HEK293 (cell line): ENCODE data around the gene TANC1.

ENCODE experiments used
- CTCF ChIA-PET: fragments of 350-600 bp; formaldehyde crosslinking; extraction: SDS; loops from one replicate; lab custom pipeline; 2021; ENCODE audit warnings: antibody characterized with exemption; lab: Yijun Ruan, JAX
- POLR2A ChIA-PET: fragments of 300-600 bp; formaldehyde crosslinking; extraction: SDS; loops from one replicate; lab custom pipeline; 2020; ENCODE audit warnings: antibody characterized with exemption, inconsistent platforms; lab: Yijun Ruan, JAX
- H3K27ac ChIP-seq: fragments of 200-500 bp; sonication (Bioruptor generic); 2 replicates; pipeline ENCODE4 v1.5.1; 2014; ENCODE audit warnings: low read depth, low read length, control low read depth, inconsistent platforms; ENCODE audit errors: extremely low read depth
- H3K36me3 ChIP-seq, 2 experiments: fragments of 200-500 bp in 1 of 2; sonication (Bioruptor generic) in 1 of 2; 1 replicate in 1 of 2; 2 replicates in 1 of 2; pipeline ENCODE4 v1.5.1; 2014 to 2017; ENCODE audit warnings: inconsistent platforms in 2 of 2, low read length in 2 of 2; ENCODE audit not compliant: control insufficient read depth in 2 of 2, insufficient read depth in 1 of 2
- H3K4me1 ChIP-seq: fragments of 200-500 bp; sonication (Bioruptor generic); 2 replicates; pipeline ENCODE4 v1.5.1; 2014; ENCODE audit warnings: mild to moderate bottlenecking, low read length, inconsistent platforms; ENCODE audit not compliant: control insufficient read depth, insufficient read depth
- H3K4me3 ChIP-seq: 2 replicates; pipeline ENCODE4 v1.5.1; 2011; ENCODE audit warnings: low read depth, mild to moderate bottlenecking, control low read depth, low read length, moderate library complexity
- H3K9me3 ChIP-seq: fragments of 200-500 bp; sonication (Bioruptor generic); 2 replicates; pipeline ENCODE4 v1.5.1; 2014; ENCODE audit warnings: low read depth, low read length, inconsistent platforms; ENCODE audit not compliant: control insufficient read depth, insufficient read depth
- GLI2 ChIP-seq: fragments of 450-650 bp; formaldehyde crosslinking; IDR thresholded peaks from 2 replicates; pipeline ENCODE4; 2017; ENCODE audit warnings: missing biosample characterization, missing genetic modification characterization, low read depth, borderline replicate concordance
- HOXD13 ChIP-seq: sonication (generic); formaldehyde crosslinking; IDR thresholded peaks from 2 replicates; pipeline ENCODE4 v1.8.0; 2022; ENCODE audit warnings: missing genetic modification reagents, borderline replicate concordance
- IKZF3 ChIP-seq: fragments of 450-650 bp; IDR thresholded peaks from 2 replicates; pipeline ENCODE4 v1.5.0; 2018; ENCODE audit warnings: missing biosample characterization, mild to moderate bottlenecking, missing genetic modification characterization, moderate library complexity
- KLF8 ChIP-seq: fragments of 450-650 bp; formaldehyde crosslinking; IDR thresholded peaks from 2 replicates; pipeline ENCODE4 v1.5.1; 2016; ENCODE audit warnings: missing biosample characterization, missing genetic modification characterization
- SALL2 ChIP-seq: fragments of 450-650 bp; formaldehyde crosslinking; IDR thresholded peaks from 2 replicates; pipeline ENCODE4 v1.5.0; 2017; ENCODE audit warnings: missing biosample characterization, mild to moderate bottlenecking, missing genetic modification characterization, borderline replicate concordance
- ZBTB21 ChIP-seq: fragments of 450-650 bp; formaldehyde crosslinking; IDR thresholded peaks from 2 replicates; pipeline ENCODE4 v1.5.1; 2017; ENCODE audit warnings: missing biosample characterization, missing genetic modification characterization
- ZEB2 ChIP-seq: fragments of 450-650 bp; formaldehyde crosslinking; IDR thresholded peaks from 2 replicates; pipeline ENCODE4 v1.5.1; 2016; ENCODE audit warnings: missing biosample characterization, missing genetic modification characterization
- ZNF114 ChIP-seq: fragments of 450-650 bp; formaldehyde crosslinking; IDR thresholded peaks from 2 replicates; pipeline ENCODE4 v1.5.0; 2017; ENCODE audit warnings: missing biosample characterization, missing genetic modification characterization
- ZNF138 ChIP-seq: fragments of 450-650 bp; formaldehyde crosslinking; IDR thresholded peaks from 2 replicates; pipeline ENCODE4 v1.5.1; 2016; ENCODE audit warnings: missing biosample characterization, missing genetic modification characterization, borderline replicate concordance
- ZNF146 ChIP-seq: fragments of 450-650 bp; formaldehyde crosslinking; IDR thresholded peaks from 2 replicates; pipeline ENCODE4 v1.5.1; 2016; ENCODE audit warnings: missing biosample characterization, missing genetic modification characterization
- ZNF184 ChIP-seq: fragments of 450-650 bp; IDR thresholded peaks from 2 replicates; pipeline ENCODE4 v1.5.1; 2018; ENCODE audit warnings: missing biosample characterization, mild to moderate bottlenecking, missing genetic modification characterization
- ZNF19 ChIP-seq: fragments of 450-650 bp; formaldehyde crosslinking; IDR thresholded peaks from 2 replicates; pipeline ENCODE4; 2016; ENCODE audit warnings: missing biosample characterization, missing genetic modification characterization, low read depth
- ZNF223 ChIP-seq: fragments of 450-650 bp; formaldehyde crosslinking; IDR thresholded peaks from 2 replicates; pipeline ENCODE4 v1.5.1; 2016; ENCODE audit warnings: missing biosample characterization, missing genetic modification characterization
- ZNF23 ChIP-seq: fragments of 450-650 bp; formaldehyde crosslinking; IDR thresholded peaks from 2 replicates; pipeline ENCODE4 v1.5.1; 2016; ENCODE audit warnings: missing biosample characterization, missing genetic modification characterization, borderline replicate concordance
- ZNF266 ChIP-seq: fragments of 450-650 bp; formaldehyde crosslinking; IDR thresholded peaks from 2 replicates; pipeline ENCODE4 v1.5.1; 2016; ENCODE audit warnings: missing biosample characterization, missing genetic modification characterization, low read depth
- ZNF350 ChIP-seq: fragments of 450-650 bp; formaldehyde crosslinking; IDR thresholded peaks from 2 replicates; pipeline ENCODE4 v1.5.0; 2017; ENCODE audit warnings: missing biosample characterization, mild to moderate bottlenecking, missing genetic modification characterization
- ZNF426 ChIP-seq: fragments of 450-650 bp; formaldehyde crosslinking; IDR thresholded peaks from 2 replicates; pipeline ENCODE4 v1.5.1; 2017; ENCODE audit warnings: missing biosample characterization, missing genetic modification characterization, mild to moderate bottlenecking, inconsistent platforms, moderate library complexity
- ZNF555 ChIP-seq: fragments of 450-650 bp; formaldehyde crosslinking; conservative IDR thresholded peaks from 2 replicates; pipeline ENCODE4 v1.5.1; 2017; ENCODE audit warnings: missing biosample characterization, mild to moderate bottlenecking, missing genetic modification characterization, inconsistent platforms
- ZNF558 ChIP-seq: fragments of 450-650 bp; formaldehyde crosslinking; IDR thresholded peaks from 2 replicates; pipeline ENCODE4 v1.5.1; 2016; ENCODE audit warnings: missing biosample characterization, missing genetic modification characterization
- ZNF571 ChIP-seq: fragments of 450-650 bp; formaldehyde crosslinking; IDR thresholded peaks from 2 replicates; pipeline ENCODE4 v1.5.0; 2017; ENCODE audit warnings: missing biosample characterization, missing genetic modification characterization
- ZNF654 ChIP-seq: fragments of 450-650 bp; formaldehyde crosslinking; IDR thresholded peaks from 2 replicates; pipeline ENCODE4 v1.5.1; 2016; ENCODE audit warnings: low read depth, missing biosample characterization, missing genetic modification characterization
- ZNF701 ChIP-seq: fragments of 450-650 bp; formaldehyde crosslinking; IDR thresholded peaks from 2 replicates; pipeline ENCODE4 v1.5.1; 2016; ENCODE audit warnings: missing biosample characterization, missing genetic modification characterization
- ZNF777 ChIP-seq: fragments of 450-650 bp; formaldehyde crosslinking; IDR thresholded peaks from 2 replicates; pipeline ENCODE4 v1.5.1; 2017; ENCODE audit warnings: missing biosample characterization, missing genetic modification characterization, borderline replicate concordance
- ZNF785 ChIP-seq: fragments of 450-650 bp; formaldehyde crosslinking; IDR thresholded peaks from 2 replicates; pipeline ENCODE4 v1.5.1; 2016; ENCODE audit warnings: missing biosample characterization, missing genetic modification characterization
- TF ChIP-seq, protein P1 (sequence below): fragments of 450-650 bp; formaldehyde crosslinking; IDR thresholded peaks from 2 replicates; pipeline ENCODE4 v1.5.1; 2016; ENCODE audit warnings: missing biosample characterization, missing genetic modification characterization
- TF ChIP-seq, protein P2 (sequence below): fragments of 450-650 bp; formaldehyde crosslinking; IDR thresholded peaks from 2 replicates; pipeline ENCODE4 v1.5.1; 2016; ENCODE audit warnings: missing biosample characterization, missing genetic modification characterization
- TF ChIP-seq, protein P3 (sequence below): fragments of 450-650 bp; formaldehyde crosslinking; IDR thresholded peaks from 2 replicates; pipeline ENCODE4 v1.5.1; 2016; ENCODE audit warnings: missing biosample characterization, missing genetic modification characterization, borderline replicate concordance

TANC1 gene

DNA sequence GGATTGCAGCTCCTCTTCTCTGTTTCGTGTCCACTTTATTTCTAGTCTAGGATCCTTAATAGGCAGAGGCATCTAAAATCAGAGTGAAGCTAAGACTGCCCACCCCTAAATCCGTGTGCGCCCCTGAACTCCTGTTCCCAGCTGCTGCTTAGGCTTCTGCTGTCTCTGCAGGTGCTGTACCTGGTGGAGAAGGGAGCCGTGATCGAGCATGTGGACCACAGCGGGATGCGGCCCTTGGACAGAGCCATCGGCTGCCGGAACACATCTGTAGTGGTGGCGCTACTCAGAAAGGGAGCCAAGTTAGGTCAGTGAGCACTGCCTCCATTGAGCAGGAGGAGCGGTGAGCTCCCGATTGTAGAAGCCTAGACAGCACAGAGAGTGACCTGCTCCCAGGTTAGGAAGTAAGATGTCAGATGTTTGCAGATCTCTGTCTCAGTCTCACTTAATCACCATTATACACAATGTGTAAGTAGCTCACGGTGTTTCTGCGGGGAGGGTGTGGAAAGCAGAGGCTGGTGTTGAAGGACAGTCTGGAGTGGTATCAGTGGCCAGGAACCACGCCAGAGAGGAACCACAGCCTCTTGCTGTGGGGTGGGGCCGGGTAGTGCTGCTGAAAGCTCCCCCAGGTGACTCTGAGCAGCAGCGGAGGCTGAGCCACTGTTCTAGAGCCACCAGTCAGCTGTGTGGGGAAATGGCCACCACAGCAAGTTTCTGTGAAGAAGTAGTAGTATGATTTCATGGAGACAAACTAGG, 255.8 kb downstream of the TANC1 start (continued):
- TF ChIP-seq IKZF3 (tag by site-specific recombination) (no peak), KLF8 (tag by site-specific recombination) (no peak), ZNF146 (tag by site-specific recombination) (no peak)

DNA sequence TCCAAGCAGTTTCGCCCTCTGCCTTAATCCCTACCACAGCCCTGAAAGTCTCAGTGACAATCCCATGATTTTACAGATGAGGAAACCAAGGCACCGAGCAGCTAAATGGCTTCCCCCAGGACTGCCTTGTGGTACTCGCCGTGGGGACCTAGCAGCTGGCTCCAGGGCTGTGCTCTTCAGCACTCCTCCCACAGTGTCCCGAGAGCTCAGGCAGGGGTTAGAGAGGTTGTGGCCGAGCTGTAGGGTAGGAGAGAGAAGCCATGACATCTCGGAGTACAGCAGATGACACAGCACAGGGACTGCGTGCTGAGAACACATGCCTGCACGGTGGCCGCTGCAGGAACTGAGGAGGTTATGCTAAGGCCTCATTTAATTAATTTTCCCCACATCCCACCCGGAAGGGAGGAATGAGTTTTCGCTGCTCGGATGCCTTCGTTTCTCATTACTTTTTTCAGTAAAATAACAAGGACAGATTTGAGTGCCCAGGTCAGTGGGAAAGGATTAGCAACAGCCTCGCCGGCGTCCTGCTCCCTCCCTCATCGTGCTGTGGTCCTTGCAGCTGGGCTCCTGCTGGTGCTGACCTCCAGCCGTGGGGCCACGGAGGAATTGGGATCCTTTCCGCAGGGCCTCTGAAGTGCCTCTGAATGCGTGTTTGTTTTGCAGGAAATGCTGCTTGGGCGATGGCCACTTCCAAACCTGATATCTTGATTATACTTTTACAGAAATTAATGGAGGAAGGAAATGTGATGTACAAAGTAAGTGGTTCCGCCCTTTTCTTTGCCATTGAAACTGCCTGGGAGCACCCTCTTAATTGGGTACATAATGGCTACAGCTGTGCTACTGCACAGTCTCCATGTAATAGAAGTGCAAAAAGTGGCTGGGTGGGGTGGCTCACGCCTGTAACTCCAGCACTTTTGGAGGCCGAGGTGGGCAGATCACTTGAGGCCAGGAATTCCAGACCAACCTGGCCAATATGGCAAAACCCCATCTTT, 256.9 kb downstream of the TANC1 start:
- Histone ChIP-seq H3K27ac (no peak overlapping the region), H3K4me1 (no peaks in the 10 kb centered on the region), H3K4me3 (no peak overlapping the region), H3K36me3 (peaks cover 12 to 69% of the 10 kb centered on the region in 2 experiments; a peak in 2 of 3 replicates), H3K9me3 (no peaks in the 10 kb centered on the region)
- ChIA-PET CTCF (no interaction called here), POLR2A (no interaction called here)
- TF ChIP-seq SALL2 (tag by site-specific recombination) (no peak), ZNF701 (tag by site-specific recombination) (no peak), ZNF138 (tag by site-specific recombination) (no peak), ZNF777 (no peak), ZEB2 (no peak), ZNF654 (no peak), ZNF266 (tag by site-specific recombination) (no peak), GLI2 (no peak)

DNA sequence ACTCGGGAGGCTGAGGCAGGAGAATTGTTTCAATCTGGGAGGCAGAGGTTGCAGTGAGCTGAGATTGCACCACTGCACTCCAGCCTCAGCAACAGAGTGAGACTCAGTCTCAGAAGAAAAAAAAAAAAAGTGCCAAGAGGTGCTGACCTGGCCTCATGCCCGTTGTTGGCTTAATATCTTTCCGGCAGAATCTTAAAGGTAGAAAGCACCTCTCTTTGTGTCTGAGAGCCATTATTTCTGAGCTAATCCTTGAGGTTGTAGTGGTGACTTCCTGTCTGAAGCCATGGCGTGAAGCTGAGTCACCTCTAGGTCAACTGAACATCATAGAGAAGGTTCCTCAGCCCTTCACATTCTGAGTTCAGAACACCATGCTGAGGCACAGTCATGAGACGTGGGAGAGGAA, 257.6 kb downstream of the TANC1 start:
- Histone ChIP-seq H3K9me3 (no peaks in the 10 kb centered on the region), H3K27ac (no peak overlapping the region)
- TF ChIP-seq ZNF558 (tag by site-specific recombination) (no peak), ZNF555 (tag by site-specific recombination) (no peak), ZBTB21 (tag by site-specific recombination) (no peak), ZNF114 (no peak), ZNF350 (tag by site-specific recombination) (no peak), ZNF19 (tag by site-specific recombination) (no peak), ZNF184 (tag by site-specific recombination) (no peak), HOXD13 (CRISPR knock-in tag) (no peak), ZNF223 (tag by site-specific recombination) (no peak), ZNF785 (tag by site-specific recombination) (no peak), ZNF426 (no peak), ZNF571 (tag by site-specific recombination) (no peak), ZNF23 (no peak)
- TF ChIP-seq, protein P1, sequence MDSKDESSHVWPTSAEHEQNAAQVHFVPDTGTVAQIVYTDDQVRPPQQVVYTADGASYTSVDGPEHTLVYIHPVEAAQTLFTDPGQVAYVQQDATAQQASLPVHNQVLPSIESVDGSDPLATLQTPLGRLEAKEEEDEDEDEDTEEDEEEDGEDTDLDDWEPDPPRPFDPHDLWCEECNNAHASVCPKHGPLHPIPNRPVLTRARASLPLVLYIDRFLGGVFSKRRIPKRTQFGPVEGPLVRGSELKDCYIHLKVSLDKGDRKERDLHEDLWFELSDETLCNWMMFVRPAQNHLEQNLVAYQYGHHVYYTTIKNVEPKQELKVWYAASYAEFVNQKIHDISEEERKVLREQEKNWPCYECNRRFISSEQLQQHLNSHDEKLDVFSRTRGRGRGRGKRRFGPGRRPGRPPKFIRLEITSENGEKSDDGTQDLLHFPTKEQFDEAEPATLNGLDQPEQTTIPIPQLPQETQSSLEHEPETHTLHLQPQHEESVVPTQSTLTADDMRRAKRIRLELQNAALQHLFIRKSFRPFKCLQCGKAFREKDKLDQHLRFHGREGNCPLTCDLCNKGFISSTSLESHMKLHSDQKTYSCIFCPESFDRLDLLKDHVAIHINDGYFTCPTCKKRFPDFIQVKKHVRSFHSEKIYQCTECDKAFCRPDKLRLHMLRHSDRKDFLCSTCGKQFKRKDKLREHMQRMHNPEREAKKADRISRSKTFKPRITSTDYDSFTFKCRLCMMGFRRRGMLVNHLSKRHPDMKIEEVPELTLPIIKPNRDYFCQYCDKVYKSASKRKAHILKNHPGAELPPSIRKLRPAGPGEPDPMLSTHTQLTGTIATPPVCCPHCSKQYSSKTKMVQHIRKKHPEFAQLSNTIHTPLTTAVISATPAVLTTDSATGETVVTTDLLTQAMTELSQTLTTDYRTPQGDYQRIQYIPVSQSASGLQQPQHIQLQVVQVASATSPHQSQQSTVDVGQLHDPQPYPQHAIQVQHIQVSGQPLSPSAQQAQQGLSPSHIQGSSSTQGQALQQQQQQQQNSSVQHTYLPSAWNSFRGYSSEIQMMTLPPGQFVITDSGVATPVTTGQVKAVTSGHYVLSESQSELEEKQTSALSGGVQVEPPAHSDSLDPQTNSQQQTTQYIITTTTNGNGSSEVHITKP = no peak
- TF ChIP-seq, protein P2, sequence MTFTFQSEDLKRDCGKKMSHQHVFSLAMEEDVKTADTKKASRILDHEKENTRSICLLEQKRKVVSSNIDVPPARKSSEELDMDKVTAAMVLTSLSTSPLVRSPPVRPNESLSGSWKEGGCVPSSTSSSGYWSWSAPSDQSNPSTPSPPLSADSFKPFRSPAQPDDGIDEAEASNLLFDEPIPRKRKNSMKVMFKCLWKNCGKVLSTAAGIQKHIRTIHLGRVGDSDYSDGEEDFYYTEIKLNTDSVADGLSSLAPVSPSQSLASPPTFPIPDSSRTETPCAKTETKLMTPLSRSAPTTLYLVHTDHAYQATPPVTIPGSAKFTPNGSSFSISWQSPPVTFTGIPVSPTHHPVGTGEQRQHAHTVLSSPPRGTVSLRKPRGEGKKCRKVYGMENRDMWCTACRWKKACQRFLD (tag by site-specific recombination) = no peak
- TF ChIP-seq, protein P3, sequence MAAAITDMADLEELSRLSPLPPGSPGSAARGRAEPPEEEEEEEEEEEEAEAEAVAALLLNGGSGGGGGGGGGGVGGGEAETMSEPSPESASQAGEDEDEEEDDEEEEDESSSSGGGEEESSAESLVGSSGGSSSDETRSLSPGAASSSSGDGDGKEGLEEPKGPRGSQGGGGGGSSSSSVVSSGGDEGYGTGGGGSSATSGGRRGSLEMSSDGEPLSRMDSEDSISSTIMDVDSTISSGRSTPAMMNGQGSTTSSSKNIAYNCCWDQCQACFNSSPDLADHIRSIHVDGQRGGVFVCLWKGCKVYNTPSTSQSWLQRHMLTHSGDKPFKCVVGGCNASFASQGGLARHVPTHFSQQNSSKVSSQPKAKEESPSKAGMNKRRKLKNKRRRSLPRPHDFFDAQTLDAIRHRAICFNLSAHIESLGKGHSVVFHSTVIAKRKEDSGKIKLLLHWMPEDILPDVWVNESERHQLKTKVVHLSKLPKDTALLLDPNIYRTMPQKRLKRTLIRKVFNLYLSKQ = no peak

More for the DNA sequence above, 257.6 kb downstream of the TANC1 start:
- Histone ChIP-seq H3K4me1 (no peaks in the 10 kb centered on the region), H3K36me3 (peaks cover 9 to 69% of the 10 kb centered on the region in 2 experiments), H3K4me3 (no peak overlapping the region)
- CTCF ChIA-PET = interaction anchor here (0.6 kb wide), 1 partner anchor 35 kb away, joined by 3 read pairs; no protein-coding TSS in a partner anchor
- POLR2A ChIA-PET = interaction anchor here (0.7 kb wide), 1 partner anchor 57 kb away, joined by 4 read pairs; no protein-coding TSS in a partner anchor
